HuH-7.5 (cell line): Measurements from ENCODE around the gene FRMD4B.
"Not testable (repeated sequence)": the region's sequence is repeated elsewhere in the genome, so short reads cannot be mapped to it uniquely, and the experiment has no call there.

Experiments used
- DNase-seq: peaks from one replicate; pipeline ENCODE4 v3.0.0; 2011; ENCODE audit warnings: low spot score

FRMD4B gene

DNA sequence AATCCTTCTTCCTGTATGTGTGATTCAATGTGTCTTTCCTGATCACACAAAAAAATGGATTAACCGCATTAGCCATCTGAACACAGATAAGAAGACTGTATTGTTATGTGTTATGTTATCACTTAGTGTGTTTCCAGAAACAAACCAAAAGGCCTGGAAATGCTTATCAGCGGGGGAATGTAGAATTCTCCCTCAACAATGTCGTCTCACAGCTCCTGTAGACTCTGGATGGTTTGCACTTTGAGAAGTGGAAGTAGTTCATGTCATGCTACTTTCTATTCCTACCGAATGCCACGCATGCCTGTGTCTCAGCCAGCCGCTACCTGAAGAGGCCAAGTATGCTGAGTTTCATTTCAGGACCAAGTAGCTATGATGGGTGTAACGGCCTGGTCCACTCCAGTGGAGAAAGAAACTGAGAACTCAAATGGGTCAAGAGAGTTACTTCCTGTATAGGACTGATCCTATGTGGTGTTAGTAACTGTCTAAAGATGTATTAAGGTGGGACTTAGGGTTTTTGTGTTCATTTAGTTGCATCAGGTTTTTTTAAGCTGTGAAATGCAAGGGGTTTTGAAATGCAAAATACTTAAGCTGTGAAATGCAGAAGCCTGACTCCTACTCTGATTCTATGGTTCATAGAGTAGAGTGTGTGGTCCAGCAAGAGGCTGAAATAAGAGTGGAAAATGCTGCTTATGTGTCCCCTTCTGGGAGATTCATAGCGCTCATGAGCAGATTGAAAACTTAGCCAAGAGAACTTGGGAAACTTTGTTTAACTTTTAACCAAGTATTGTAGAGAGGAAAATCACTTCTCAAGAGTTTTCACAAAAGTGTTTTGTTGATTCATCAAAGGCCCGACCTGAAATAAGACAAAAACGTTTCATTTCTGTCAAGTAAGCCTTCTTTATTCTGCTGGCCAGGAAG is 145.0 kb downstream of the FRMD4B start:
- no peak for DNase-seq

DNA sequence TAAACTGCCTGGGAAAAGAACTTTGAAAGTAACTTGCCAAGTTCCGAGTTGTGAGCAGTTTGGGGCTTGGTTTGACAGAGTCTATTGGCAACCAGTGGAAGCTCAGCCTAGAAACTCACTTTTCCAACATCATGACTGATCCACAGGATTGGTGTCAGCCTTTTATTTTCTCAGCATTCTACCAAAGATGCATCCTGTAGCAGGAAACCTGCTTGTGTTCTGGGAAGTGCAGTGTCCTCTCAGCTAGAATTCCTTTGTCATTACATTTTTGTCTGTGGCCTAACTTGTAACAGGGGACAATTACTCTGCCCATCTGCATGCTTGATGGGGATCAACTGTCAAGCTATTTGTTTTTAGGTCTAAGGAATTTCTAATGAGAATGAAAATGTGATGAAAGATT is 146.8 kb downstream of the FRMD4B start:
- no peak for DNase-seq

- DNase-seq, result no peak
Observed at GRCh38 chr3:69236812-69237707, 148.8 kb downstream of the FRMD4B start.

GRCh38 chr3:69235882-69236281 is 150.0 kb downstream of the FRMD4B start:
- DNase-seq, result no peak

DNA sequence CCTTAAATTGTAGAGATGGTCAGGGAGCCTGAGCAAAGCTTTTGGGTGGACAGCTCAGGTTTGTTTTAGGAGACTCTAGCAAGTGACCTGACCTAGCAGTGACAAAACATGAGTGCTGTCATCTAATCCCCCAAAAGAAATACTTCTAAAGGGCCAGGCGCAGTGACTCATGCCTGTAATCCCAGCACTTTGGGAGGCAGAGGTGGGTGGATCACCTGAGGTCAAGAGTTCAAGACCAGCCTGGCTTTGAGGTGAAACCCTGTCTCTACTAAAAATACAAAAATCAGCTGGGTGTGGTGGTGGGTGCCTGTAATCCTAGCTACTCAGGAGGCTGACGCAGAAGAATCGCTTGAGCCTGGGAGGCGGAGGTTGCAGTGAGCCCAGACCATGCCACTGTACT is 150.7 kb downstream of the FRMD4B start:
- DNase-seq, result not testable (repeated sequence)

DNA sequence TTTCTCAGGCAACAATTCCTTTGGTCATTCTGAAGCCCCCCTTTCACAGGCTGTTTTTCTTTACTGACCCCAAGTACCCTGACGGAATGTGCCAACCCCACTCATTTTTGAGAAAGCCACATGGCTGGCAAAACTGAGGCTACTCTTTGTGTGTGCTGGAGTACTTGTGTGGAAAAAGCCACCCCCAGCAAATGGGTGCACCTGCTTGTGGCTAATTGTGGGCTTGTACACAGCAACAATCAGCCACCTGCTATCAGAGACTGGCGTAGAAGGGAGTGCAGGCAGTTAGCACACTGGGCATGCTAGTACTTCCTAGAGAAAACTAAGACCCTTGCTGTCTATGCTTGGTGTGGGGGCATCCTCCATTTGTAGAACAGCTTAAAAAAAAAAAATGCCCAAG is 153.4 kb downstream of the FRMD4B start:
- DNase-seq, result no peak

- no peak for DNase-seq
Observed at GRCh38 chr3:69231929-69232440, 153.9 kb downstream of the FRMD4B start.

DNA sequence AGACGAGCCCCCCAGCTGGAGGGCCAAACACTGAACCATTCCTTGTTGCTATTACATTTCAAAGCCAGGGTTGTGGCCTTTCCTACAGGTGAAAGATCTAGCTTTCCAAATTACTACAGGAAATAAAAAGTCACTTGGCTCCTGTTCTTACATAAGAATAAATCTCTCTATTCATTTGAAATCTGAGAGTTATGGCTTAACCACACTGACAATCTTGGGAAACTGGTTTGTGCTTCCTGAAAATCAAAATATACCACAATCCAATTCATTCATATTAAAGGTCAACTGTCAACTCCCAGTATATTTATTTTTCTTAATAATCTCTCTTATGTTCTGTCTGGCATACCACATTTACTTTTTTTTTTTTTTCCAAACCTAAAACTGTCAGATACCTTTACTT is 159.8 kb downstream of the FRMD4B start:
- no peak for DNase-seq

- DNase-seq, result no peak
Observed at GRCh38 chr3:69219101-69219708, 166.7 kb downstream of the FRMD4B start.

DNA sequence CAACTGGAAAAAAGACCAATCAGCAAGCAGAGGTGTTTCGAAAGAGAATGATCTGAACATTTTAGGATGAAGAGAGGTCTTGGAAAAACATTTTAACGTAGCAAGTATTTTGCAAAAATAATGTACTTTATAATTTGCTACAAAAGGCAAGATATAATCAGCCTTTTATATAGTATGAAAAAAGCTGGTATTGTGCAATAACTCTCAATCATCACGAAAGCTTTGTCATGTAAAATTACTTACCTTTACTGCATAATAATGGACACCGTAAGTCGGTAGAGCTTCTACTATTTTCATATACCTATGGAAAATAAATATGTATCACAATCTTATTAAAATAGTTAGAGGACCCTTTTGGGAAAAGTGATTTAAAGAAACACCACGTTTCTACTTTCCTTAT is 167.8 kb downstream of the FRMD4B start:
- no peak for DNase-seq

DNA sequence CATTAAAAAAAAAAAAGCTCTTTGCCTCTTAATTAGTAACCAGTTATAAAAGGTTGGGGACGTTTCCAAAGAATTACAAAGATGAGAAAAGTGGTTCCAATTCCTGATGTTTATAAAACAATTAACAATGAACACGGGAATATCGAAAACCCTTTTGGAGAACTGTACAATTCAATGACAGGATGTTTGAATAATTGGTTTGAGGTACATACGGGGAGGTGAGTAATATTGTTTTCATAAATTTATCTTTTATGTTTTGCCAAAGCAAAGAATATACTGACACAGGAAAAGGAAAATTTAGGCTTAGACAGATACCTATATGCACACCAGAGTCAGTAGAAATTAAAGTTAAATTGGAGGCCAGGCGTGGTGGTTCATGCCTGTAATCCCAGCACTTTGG is 168.9 kb downstream of the FRMD4B start:
- no peak for DNase-seq

- no peak for DNase-seq
Observed at GRCh38 chr3:69214241-69214640, 171.6 kb downstream of the FRMD4B start.

DNA sequence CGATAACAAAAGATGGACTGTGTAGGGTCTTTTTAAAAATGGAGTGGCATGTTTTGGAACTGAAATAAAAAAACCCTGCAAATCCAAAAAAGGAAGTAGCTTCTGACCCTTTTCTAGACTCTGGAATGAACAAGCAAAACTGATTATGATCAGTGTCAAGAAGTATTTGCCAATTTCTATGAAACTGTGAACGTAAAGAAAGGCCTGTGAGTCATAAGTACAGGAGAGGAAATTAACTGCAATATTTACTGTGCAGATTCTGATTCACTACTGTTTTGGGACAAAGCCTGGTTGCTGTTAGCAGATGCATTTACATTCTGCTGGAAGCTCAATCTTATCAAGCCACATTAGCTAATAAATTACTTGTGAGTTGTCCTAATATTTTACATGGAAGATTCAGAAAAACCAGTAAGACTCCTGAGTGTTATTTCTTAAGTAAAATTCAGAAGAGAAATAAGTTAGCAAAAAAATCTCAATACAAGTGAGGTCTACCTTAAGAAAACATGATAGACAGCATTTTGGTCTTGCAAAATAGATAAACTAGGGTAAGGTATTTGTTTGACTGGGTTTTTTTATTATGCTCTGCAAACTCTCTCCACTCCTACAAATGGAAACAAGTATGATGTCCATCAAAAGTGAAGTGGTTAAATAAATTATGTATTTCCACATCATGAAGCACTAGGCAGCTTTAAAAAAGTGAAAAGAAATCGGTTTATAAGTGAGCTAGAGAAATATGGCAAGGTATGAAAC is 173.3 kb downstream of the FRMD4B start:
- DNase-seq, result no peak

DNA sequence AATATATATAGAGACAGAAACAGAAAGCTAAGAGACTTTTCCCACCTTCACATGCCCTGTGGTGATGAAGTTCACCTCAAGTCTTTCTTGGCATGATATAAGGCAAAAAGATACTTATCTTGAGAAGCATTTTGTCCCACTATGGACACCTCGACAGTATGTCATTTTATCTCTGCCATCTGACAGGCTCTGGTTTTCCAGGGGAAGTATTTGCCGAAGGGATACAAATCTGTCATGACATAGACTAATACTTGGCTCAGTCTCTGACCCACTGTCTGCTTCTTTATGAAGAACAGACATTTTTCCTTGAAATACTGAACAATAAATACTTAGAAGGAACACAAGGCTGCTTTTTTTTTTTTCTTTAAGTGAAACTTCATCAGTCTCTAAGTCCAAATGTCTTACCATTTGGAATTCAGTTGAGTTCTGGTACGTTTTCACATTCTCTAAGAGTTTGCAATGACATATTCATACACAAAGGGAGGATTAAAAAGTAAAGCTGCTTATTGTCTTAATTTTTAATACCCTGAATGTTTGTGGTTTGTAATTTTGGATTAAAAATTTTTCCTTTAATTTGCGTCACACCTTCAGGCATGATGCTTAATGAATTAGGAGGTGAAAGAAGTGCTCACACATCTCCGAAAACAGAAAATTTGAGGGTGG is 175.7 kb downstream of the FRMD4B start:
- no peak for DNase-seq

- no peak for DNase-seq
Observed at GRCh38 chr3:69209413-69209812, 176.5 kb downstream of the FRMD4B start.

- DNase-seq, result no peak
Observed at GRCh38 chr3:69207031-69207430, 178.9 kb downstream of the FRMD4B start.

DNA sequence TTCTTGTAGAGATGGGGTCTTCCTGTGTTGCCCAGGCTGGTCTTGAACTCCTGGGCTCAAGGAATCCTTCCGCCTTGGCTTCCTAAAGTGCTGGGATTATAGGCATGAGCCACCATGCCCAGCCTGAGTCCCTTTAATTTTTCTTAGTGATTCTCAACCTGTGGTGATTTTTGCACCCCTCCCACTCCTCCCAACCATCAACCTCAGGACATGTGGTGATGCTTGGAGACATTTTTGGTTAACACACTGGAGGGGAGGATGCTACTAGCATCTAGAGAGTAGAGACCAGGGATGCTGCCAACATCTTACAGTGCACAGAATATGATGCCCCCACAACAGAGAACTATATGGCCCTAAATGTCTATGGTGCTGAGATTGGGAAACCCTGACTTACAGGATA is 180.5 kb downstream of the FRMD4B start:
- no peak for DNase-seq

- DNase-seq, result no peak
Observed at GRCh38 chr3:69204315-69204957, 181.5 kb downstream of the FRMD4B start.

- no peak for DNase-seq
Observed at GRCh38 chr3:69203631-69204314, 182.1 kb downstream of the FRMD4B start.

DNA sequence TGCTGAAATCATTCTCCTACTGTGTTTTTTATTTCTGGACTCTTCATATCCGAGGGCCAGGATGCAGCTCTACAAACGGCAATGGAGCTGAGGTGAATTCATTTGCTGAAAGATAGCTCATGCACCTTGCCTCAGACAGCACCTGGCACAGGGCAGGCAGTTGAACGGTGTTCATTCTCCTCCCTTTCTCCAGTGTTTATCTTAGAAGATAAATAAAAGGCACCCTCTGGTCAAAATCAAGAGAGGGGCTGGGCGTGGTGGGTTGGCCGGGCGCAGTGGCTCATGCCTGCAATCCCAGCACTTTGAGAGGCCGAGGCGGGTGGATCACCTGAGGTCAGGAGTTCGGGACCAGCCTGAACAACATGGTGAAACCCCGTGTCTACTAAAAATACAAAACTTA is 184.2 kb downstream of the FRMD4B start:
- DNase-seq, result no peak
